ENCODE results near the gene CTRL. TPM values are rescaled to one million over a fixed set of nuclear protein-coding genes. Genes with fewer than 3 reads are reported as not detected.

Gene CTRL
- total RNA-seq, 1 experiment from 2014 or later: 2.6 TPM

GRCh38 chr16:67881621-67882161, 50.0 kb downstream of the CTRL start:
- no TSS peak for BruUV-seq (replicated peaks)
- Mint-ChIP-seq H3K4me3 (ENCODE audit: low read depth, unreplicated experiment) (no peak overlapping the region), H3K9me3 (ENCODE audit: low read depth, unreplicated experiment) (no peaks in the 10 kb centered on the region), H3K36me3 (ENCODE audit: insufficient read depth, unreplicated experiment) (peaks cover 55% of the 10 kb centered on the region), H3K27me3 (ENCODE audit: unreplicated experiment) (no peaks in the 10 kb centered on the region), H3K4me1 (ENCODE audit: low read depth, unreplicated experiment) (peaks cover 10% of the 10 kb centered on the region), H3K27ac (ENCODE audit: unreplicated experiment) (no peak overlapping the region)
- CTCF ChIA-PET: interaction anchor here (0.5 kb wide), 1 partner anchor 65 kb away, joined by 4 read pairs; no protein-coding TSS in a partner anchor
- intact Hi-C loops (cut with micrococcal nuclease; ENCODE audit: unreplicated experiment): no loop called here
- no peak for TF ChIP-seq CTCF (IDR thresholded peaks at IDR 0.05; ENCODE audit: unreplicated experiment)
- no peak for DNase-seq

- no peaks in the 10 kb centered on the region for H3K9me3 Mint-ChIP-seq (ENCODE audit: low read depth, unreplicated experiment)
- TF ChIP-seq CTCF (IDR thresholded peaks at IDR 0.05; ENCODE audit: unreplicated experiment): no peak
- H3K27ac Mint-ChIP-seq (ENCODE audit: unreplicated experiment): no peak overlapping the region
- DNase-seq: no peak
- peaks cover 13% of the 10 kb centered on the region for H3K4me1 Mint-ChIP-seq (ENCODE audit: low read depth, unreplicated experiment)
- no peaks in the 10 kb centered on the region for H3K27me3 Mint-ChIP-seq (ENCODE audit: unreplicated experiment)
- peaks cover 53% of the 10 kb centered on the region for H3K36me3 Mint-ChIP-seq (ENCODE audit: insufficient read depth, unreplicated experiment)
- no peak overlapping the region for H3K4me3 Mint-ChIP-seq (ENCODE audit: low read depth, unreplicated experiment)
- BruUV-seq (replicated peaks): no TSS peak
- intact Hi-C loops (cut with micrococcal nuclease; ENCODE audit: unreplicated experiment): no loop called here
- CTCF ChIA-PET: no interaction called here
Measured at GRCh38 chr16:67880584-67880983, 51.1 kb downstream of the CTRL start.

- intact Hi-C loops (cut with micrococcal nuclease; ENCODE audit: unreplicated experiment): no loop called here
- Mint-ChIP-seq H3K4me3 (ENCODE audit: low read depth, unreplicated experiment) (no peak overlapping the region), H3K36me3 (ENCODE audit: insufficient read depth, unreplicated experiment) (peaks cover 57% of the 10 kb centered on the region), H3K27ac (ENCODE audit: unreplicated experiment) (no peak overlapping the region), H3K9me3 (ENCODE audit: low read depth, unreplicated experiment) (no peaks in the 10 kb centered on the region), H3K27me3 (ENCODE audit: unreplicated experiment) (no peaks in the 10 kb centered on the region), H3K4me1 (ENCODE audit: low read depth, unreplicated experiment) (peaks cover 19% of the 10 kb centered on the region)
- BruUV-seq (replicated peaks): no TSS peak
- CTCF ChIA-PET: no interaction called here
- DNase-seq: no peak
- TF ChIP-seq CTCF (IDR thresholded peaks at IDR 0.05; ENCODE audit: unreplicated experiment): no peak
Measured at GRCh38 chr16:67879936-67880335, 51.7 kb downstream of the CTRL start.

Other genes with a start within 250 kb of the CTRL start
- 23.9 and 25.6 TPM in 2 replicates for gene GFOD2, start 212.5 kb downstream of the CTRL start, total RNA-seq (2022)
- gene RANBP10, start 125.3 kb downstream of the CTRL start, total RNA-seq (2022): 25.5 and 28.2 TPM in 2 replicates
- gene TSNAXIP1, start 125.0 kb downstream of the CTRL start, total RNA-seq (2022): 1.0 and 1.3 TPM in 2 replicates
- gene THAP11, start 89.5 kb downstream of the CTRL start, total RNA-seq (2022): 38.3 and 39.1 TPM in 2 replicates
- gene NUTF2, start 84.9 kb downstream of the CTRL start, total RNA-seq (2022): 210 and 224 TPM in 2 replicates
- gene CENPT, start 84.2 kb downstream of the CTRL start, total RNA-seq (2022): 46.8 and 54.3 TPM in 2 replicates
- 85.8 and 88.1 TPM in 2 replicates for gene EDC4, start 58.8 kb downstream of the CTRL start, total RNA-seq (2022)
- gene NRN1L, start 47.0 kb downstream of the CTRL start, total RNA-seq (2022): not detected in 2 replicates
- gene PSKH1, start 38.6 kb downstream of the CTRL start, total RNA-seq (2022): 41.7 and 49.4 TPM in 2 replicates
- 79.3 and 103 TPM in 2 replicates for gene PSMB10, start 5.0 kb upstream of the CTRL start, total RNA-seq (2022)
- 14.7 and 15.2 TPM in 2 replicates for gene LCAT, start 12.3 kb upstream of the CTRL start, total RNA-seq (2022)
- 31.7 and 38.0 TPM in 2 replicates for gene SLC12A4, start 36.8 kb upstream of the CTRL start, total RNA-seq (2022)
- gene DPEP3, start 48.6 kb upstream of the CTRL start, total RNA-seq (2022): not detected in 2 replicates
- gene DPEP2, start 67.6 kb upstream of the CTRL start, total RNA-seq (2022): not detected in 2 replicates
- not detected in 2 replicates for gene DPEP2NB, start 84.0 kb upstream of the CTRL start, total RNA-seq (2022)
- gene DDX28, start 91.4 kb upstream of the CTRL start, total RNA-seq (2022): 16.8 and 21.5 TPM in 2 replicates
- gene DUS2, start 91.4 kb upstream of the CTRL start, total RNA-seq (2022): 31.7 and 33.5 TPM in 2 replicates
- 39.3 and 39.9 TPM in 2 replicates for gene NFATC3, start 153.5 kb upstream of the CTRL start, total RNA-seq (2022)

Data from Calu3 (cell line).